CD4-positive, alpha-beta T cell (primary cell): ENCODE results near the gene TMEM150A. TPM values are rescaled to one million over a fixed set of nuclear protein-coding genes. Genes with fewer than 3 reads are reported as not detected.
"Not testable (repeated sequence)": the region's sequence is repeated elsewhere in the genome, so short reads cannot be mapped to it uniquely, and the experiment has no call there.

ENCODE experiments used
- ATAC-seq: fragments of 200-7000 bp; cut with Tn5 transposase; one replicate; pipeline ENCODE4 v1.10.0; 2022; ENCODE audit warnings: mild to moderate bottlenecking; ENCODE audit not compliant: poor library complexity
- CTCF ChIA-PET: fragments of 350-600 bp; sonication (Branson Sonifier 250); formaldehyde crosslinking; loops from one replicate; lab custom pipeline; 2021; ENCODE audit warnings: antibody characterized with exemption, inconsistent platforms; lab: Charles Lee
- POLR2A ChIA-PET: fragments of 350-600 bp; sonication (Branson Sonifier 250); formaldehyde crosslinking; loops from one replicate; lab custom pipeline; 2021; ENCODE audit warnings: antibody characterized with exemption, inconsistent platforms; lab: Charles Lee
- DNase-seq, 14 experiments: peaks; one replicate each; pipeline ENCODE4 v3.0.0-alpha.2; 2013 to 2020; ENCODE audit warnings: mixed read lengths in 2 of 14
- H3K27ac ChIP-seq, 2 donors: one replicate each; pipeline versions ENCODE4 v1.5.1 to v1.7.0; 2013; ENCODE audit warnings: low read length in 2 of 2, low read depth in 1 of 2, mild to moderate bottlenecking in 1 of 2
- H3K27me3 ChIP-seq, 2 experiments: 1 replicate in 1 of 2; 2 replicates in 1 of 2; pipeline versions ENCODE4 v1.6.1 to v1.7.0; 2013; ENCODE audit warnings: low read length in 2 of 2, control low read depth in 1 of 2, mild to moderate bottlenecking in 1 of 2, moderate library complexity in 1 of 2; ENCODE audit not compliant: insufficient read depth in 2 of 2, control insufficient read depth in 1 of 2
- H3K36me3 ChIP-seq: one replicate; pipeline ENCODE4 v1.6.1; 2013; ENCODE audit warnings: low read length, control low read depth; ENCODE audit not compliant: insufficient read depth
- H3K4me1 ChIP-seq: one replicate; pipeline ENCODE4 v1.6.1; 2013; ENCODE audit warnings: low read length, control low read depth; ENCODE audit not compliant: insufficient read depth
- H3K4me3 ChIP-seq: one replicate; pipeline ENCODE4 v1.5.1; 2013; ENCODE audit warnings: mild to moderate bottlenecking, low read length, moderate library complexity
- H3K9me3 ChIP-seq, 2 experiments: 1 replicate in 1 of 2; 2 replicates in 1 of 2; pipeline versions ENCODE4 v1.6.1 to v1.7.0; 2013; ENCODE audit warnings: low read length in 2 of 2, mild to moderate bottlenecking in 2 of 2, control low read depth in 1 of 2, moderate library complexity in 1 of 2; ENCODE audit not compliant: control insufficient read depth in 1 of 2, insufficient read depth in 1 of 2
- H3K27ac Mint-ChIP-seq: one replicate; pipeline ENCODE4 v1.8.0; 2020; ENCODE audit warnings: mixed read lengths
- H3K27me3 Mint-ChIP-seq: one replicate; pipeline ENCODE4 v1.8.0; 2021; ENCODE audit warnings: mixed read lengths
- H3K36me3 Mint-ChIP-seq: one replicate; pipeline ENCODE4 v1.8.0; 2021; ENCODE audit warnings: low read depth, mixed read lengths
- H3K4me1 Mint-ChIP-seq: one replicate; pipeline ENCODE4 v1.8.0; 2021; ENCODE audit warnings: low read depth, mixed read lengths
- H3K4me3 Mint-ChIP-seq: one replicate; pipeline ENCODE4 v1.8.0; 2020; ENCODE audit warnings: mild to moderate bottlenecking, mixed read lengths
- H3K9me3 Mint-ChIP-seq: one replicate; pipeline ENCODE4 v1.8.0; 2020; ENCODE audit warnings: mixed read lengths
- CTCF ChIP-seq: fragments of 200-600 bp; IDR thresholded peaks from one replicate; pipeline ENCODE4 v1.8.0; 2022; ENCODE audit warnings: antibody characterized with exemption, mild to moderate bottlenecking
- intact Hi-C, 2 experiments: fragments of 100-400 bp; cut with DNase I in 1 of 2; cut with micrococcal nuclease in 1 of 2; formaldehyde crosslinking; loops; one replicate each; pipeline versions ENCODE4 v1.15.1 to v1.9.0; 2023 to 2025; cut with DNase I, micrococcal nuclease
- total RNA-seq, 174 experiments: library from RNA in 2 of 174; stranded (reverse) in 2 of 174; gene quantifications; one replicate each; pipeline ENCODE4 v1.2.3 and lab custom pipeline; 2021 to 2026

Gene TMEM150A
- total RNA-seq, 2 experiments from 2014 or later, result 6.6 to 7.0 TPM

- ATAC-seq (no peak), DNase-seq (no peak)
- ChIA-PET POLR2A (interaction anchor here (0.8 to 3.0 kb wide), 11 partner anchors 10 to 289 kb away, joined by 3 to 17 read pairs (median 5); partner anchors contain the start of genes ELMOD3, GGCX, MAT2A and RETSAT), CTCF (no interaction called here)
- no peak overlapping the region for H3K4me3 ChIP-seq
- Mint-ChIP-seq H3K4me1 (peaks cover 36% of the 10 kb centered on the region), H3K4me3 (peak overlapping the region; percentile 98), H3K27me3 (no peaks in the 10 kb centered on the region), H3K27ac (peak overlapping the region; percentile 94), H3K36me3 (peaks cover 39% of the 10 kb centered on the region), H3K9me3 (no peaks in the 10 kb centered on the region)
- H3K9me3 ChIP-seq, result no peaks in the 10 kb centered on the region
- peaks cover 15% of the 10 kb centered on the region for H3K36me3 ChIP-seq
- TF ChIP-seq CTCF, result no peak
- intact Hi-C loops, result loop anchor here in 1 of 2 experiments (1.0 to 5.0 kb wide), 2 partner anchors 54 to 263 kb away; partner anchors contain the start of genes ELMOD3, GGCX and RETSAT
- no peaks in the 10 kb centered on the region for H3K27me3 ChIP-seq
- no peak overlapping the region for H3K27ac ChIP-seq
- H3K4me1 ChIP-seq, result peaks cover 46% of the 10 kb centered on the region
Observed at GRCh38 chr2:85615413-85615728, 12.9 kb upstream of the TMEM150A start.

GRCh38 chr2:85614757-85615156 lies 12.3 kb upstream of the TMEM150A start:
- H3K9me3 Mint-ChIP-seq, H3K27ac ChIP-seq, CTCF ChIA-PET, H3K9me3 ChIP-seq, H3K27me3 ChIP-seq, DNase-seq, H3K27me3 Mint-ChIP-seq, H3K4me3 ChIP-seq, ATAC-seq: not testable (repeated sequence)
- Mint-ChIP-seq H3K36me3 (peaks cover 44% of the 10 kb centered on the region), H3K27ac (peak overlapping the region; percentile 70), H3K4me3 (peak overlapping the region; percentile 98), H3K4me1 (peaks cover 40% of the 10 kb centered on the region)
- intact Hi-C loops, result loop anchor here in 1 of 2 experiments (1.0 to 5.0 kb wide), 2 partner anchors 53 to 262 kb away; partner anchors contain the start of genes ELMOD3, GGCX and RETSAT
- peaks cover 11% of the 10 kb centered on the region for H3K36me3 ChIP-seq
- POLR2A ChIA-PET, result interaction anchor here (1.3 to 3.0 kb wide), 5 partner anchors 10 to 260 kb away, joined by 4 to 17 read pairs (median 9); partner anchors contain the start of genes ELMOD3, MAT2A, RETSAT and RNF181
- H3K4me1 ChIP-seq, result peaks cover 52% of the 10 kb centered on the region

GRCh38 chr2:85613717-85614515 lies 11.4 kb upstream of the TMEM150A start:
- Mint-ChIP-seq H3K9me3 (no peaks in the 10 kb centered on the region), H3K27ac (peak overlapping the region; percentile 86), H3K4me1 (peaks cover 39% of the 10 kb centered on the region), H3K27me3 (no peaks in the 10 kb centered on the region), H3K4me3 (peak overlapping the region; percentile 71), H3K36me3 (peaks cover 45% of the 10 kb centered on the region)
- ATAC-seq (no peak), DNase-seq (no peak)
- no peak for TF ChIP-seq CTCF
- CTCF ChIA-PET, result no interaction called here
- Histone ChIP-seq H3K27ac (no peak overlapping the region), H3K4me3 (no peak overlapping the region), H3K4me1 (peaks cover 53% of the 10 kb centered on the region), H3K27me3 (no peaks in the 10 kb centered on the region), H3K36me3 (peaks cover 8% of the 10 kb centered on the region), H3K9me3 (no peaks in the 10 kb centered on the region)
- POLR2A ChIA-PET, result interaction anchor here (0.6 to 3.0 kb wide), 5 partner anchors 11 to 75 kb away, joined by 3 to 17 read pairs (median 3); partner anchors contain the start of genes MAT2A and RNF181
- intact Hi-C loops, result loop anchor here in 1 of 2 experiments (2.0 kb wide), 1 partner anchor 75 kb away; the partner anchor contains the start of gene MAT2A
